Sigmoid colon (tissue), 4 donors: ENCODE data around the gene SBF2.

Experiments used
- CTCF ChIP-seq, 4 experiments: fragments of 450-650 bp in 3 of 4; fragments of 200-600 bp in 1 of 4; IDR thresholded peaks; one replicate each; pipeline ENCODE4 v1.5.1; 2016 to 2019; ENCODE audit warnings: antibody characterized with exemption in 4 of 4, mild to moderate bottlenecking in 3 of 4, moderate library complexity in 2 of 4
- POLR2A ChIP-seq, 2 donors: fragments of 450-650 bp; IDR thresholded peaks; one replicate each; pipeline ENCODE4 v1.6.1; 2016; ENCODE audit warnings: antibody characterized with exemption in 2 of 2, mild to moderate bottlenecking in 2 of 2, moderate library complexity in 2 of 2
- POLR2AphosphoS5 ChIP-seq, 4 donors: sonication (generic); formaldehyde crosslinking; IDR thresholded peaks; one replicate each; pipeline ENCODE4 v1.6.1; 2017; ENCODE audit warnings: antibody characterized with exemption in 4 of 4

- no peak for TF ChIP-seq CTCF (IDR thresholded peaks at IDR 0.05)
- TF ChIP-seq POLR2A (IDR thresholded peaks at IDR 0.05), result no peak
- TF ChIP-seq POLR2AphosphoS5 (IDR thresholded peaks at IDR 0.05), result no peak
Observed at GRCh38 chr11:9733212-9733611, 560.8 kb downstream of the SBF2 start.
